Astrocyte (in vitro differentiated cells and primary cell): ENCODE results near the gene MAGI1. TPM values are rescaled to one million over a fixed set of nuclear protein-coding genes. Genes with fewer than 3 reads are reported as not detected.

Experiments
- DNase-seq: peaks from one replicate; pipeline ENCODE4 v3.0.0-alpha.2; 2010; ENCODE audit warnings: low read depth
- FAIRE-seq: peaks from 2 replicates; lab custom pipeline; 2011; peaks lifted over from hg19 to GRCh38; lab: Jason Lieb, UNC
- H2AFZ ChIP-seq: 2 replicates; pipeline ENCODE4 v1.6.0; 2012; ENCODE audit warnings: low read depth, low read length, inconsistent platforms
- H3K27ac ChIP-seq: 2 replicates; pipeline ENCODE4 v1.5.1; 2011; ENCODE audit warnings: low read depth, low read length, inconsistent platforms
- H3K27me3 ChIP-seq: 2 replicates; pipeline ENCODE4 v1.6.0; 2011; ENCODE audit warnings: low read length, inconsistent platforms; ENCODE audit not compliant: insufficient read depth
- H3K36me3 ChIP-seq: 2 replicates; pipeline ENCODE4 v1.5.1; 2011; ENCODE audit warnings: low read length, inconsistent platforms; ENCODE audit not compliant: insufficient read depth
- H3K4me1 ChIP-seq: 2 replicates; pipeline ENCODE4 v1.5.1; 2011; ENCODE audit warnings: low read length, inconsistent platforms; ENCODE audit not compliant: insufficient read depth
- H3K4me2 ChIP-seq: 2 replicates; pipeline ENCODE4 v1.6.0; 2012; ENCODE audit warnings: low read length, inconsistent platforms
- H3K4me3 ChIP-seq: 2 replicates; pipeline ENCODE4 v1.5.1; 2011; ENCODE audit warnings: low read depth, mild to moderate bottlenecking, low read length, inconsistent platforms; ENCODE audit not compliant: insufficient read depth
- H3K79me2 ChIP-seq: 2 replicates; pipeline ENCODE4 v1.6.0; 2012; ENCODE audit warnings: mild to moderate bottlenecking, low read length, inconsistent platforms; ENCODE audit not compliant: insufficient read depth
- H3K9ac ChIP-seq: 2 replicates; pipeline ENCODE4 v1.6.0; 2012; ENCODE audit warnings: mild to moderate bottlenecking, low read length, inconsistent platforms
- H3K9me3 ChIP-seq: 2 replicates; pipeline ENCODE4 v1.5.1; 2012; ENCODE audit warnings: low read depth, mild to moderate bottlenecking, low read length, inconsistent platforms; ENCODE audit not compliant: insufficient read depth
- H4K20me1 ChIP-seq: 2 replicates; pipeline ENCODE4 v1.6.0; 2012; ENCODE audit warnings: low read length, inconsistent platforms; ENCODE audit not compliant: insufficient read depth
- H3K27ac Mint-ChIP-seq: one replicate; pipeline ENCODE4 v1.8.0; 2021; ENCODE audit warnings: mild to moderate bottlenecking, mixed read lengths; ENCODE audit not compliant: unreplicated experiment
- H3K27me3 Mint-ChIP-seq: one replicate; pipeline ENCODE4 v1.8.0; 2021; ENCODE audit warnings: low read depth, mixed read lengths; ENCODE audit not compliant: unreplicated experiment
- H3K36me3 Mint-ChIP-seq: one replicate; pipeline ENCODE4 v1.8.0; 2021; ENCODE audit warnings: low read depth, mixed read lengths; ENCODE audit not compliant: unreplicated experiment
- H3K4me1 Mint-ChIP-seq: one replicate; pipeline ENCODE4 v1.8.0; 2021; ENCODE audit warnings: low read depth, mixed read lengths; ENCODE audit not compliant: unreplicated experiment
- H3K4me3 Mint-ChIP-seq: one replicate; pipeline ENCODE4 v1.8.0; 2021; ENCODE audit warnings: mild to moderate bottlenecking, moderate library complexity, mixed read lengths; ENCODE audit not compliant: unreplicated experiment
- H3K9me3 Mint-ChIP-seq: one replicate; pipeline ENCODE4 v1.8.0; 2021; ENCODE audit warnings: mild to moderate bottlenecking, mixed read lengths; ENCODE audit not compliant: unreplicated experiment
- CTCF ChIP-seq: IDR thresholded peaks from 2 replicates; pipeline ENCODE4 v1.5.1; 2011; ENCODE audit warnings: low read depth, mild to moderate bottlenecking, inconsistent platforms, low read length, moderate library complexity; ENCODE audit not compliant: insufficient read depth
- EZH2 ChIP-seq: IDR thresholded peaks from 2 replicates; pipeline ENCODE4 v1.6.1; 2012; ENCODE audit warnings: mild to moderate bottlenecking, low read length, inconsistent platforms; ENCODE audit not compliant: insufficient read depth
- total RNA-seq: library from RNA; stranded (reverse); gene quantifications from 2 replicates; pipeline ENCODE4 v1.2.1, GENCODE V29; 2021

MAGI1 gene
- total RNA-seq, 1 donor from 2014 or later, result 31.8 TPM

GRCh38 chr3:65952842-65953241 is 85.9 kb downstream of the MAGI1 start:
- Histone ChIP-seq H2AFZ (no peak overlapping the region), H3K9ac (peak overlapping the region; percentile 24), H3K27me3 (no peaks in the 10 kb centered on the region), H3K9me3 (no peaks in the 10 kb centered on the region), H3K4me1 (peaks cover 59% of the 10 kb centered on the region), H4K20me1 (no peaks in the 10 kb centered on the region), H3K4me2 (peak overlapping the region; percentile 69), H3K4me3 (no peak overlapping the region), H3K27ac (peak overlapping the region; percentile 58), H3K36me3 (no peaks in the 10 kb centered on the region), H3K79me2 (peaks cover 10% of the 10 kb centered on the region)
- Mint-ChIP-seq H3K4me1 (peaks cover 49% of the 10 kb centered on the region), H3K27ac (peak overlapping the region; percentile 21), H3K27me3 (no peaks in the 10 kb centered on the region), H3K36me3 (no peaks in the 10 kb centered on the region), H3K9me3 (no peaks in the 10 kb centered on the region), H3K4me3 (no peak overlapping the region)
- DNase-seq (no peak), FAIRE-seq (no peak)
- TF ChIP-seq EZH2, result no peak
- no peak for TF ChIP-seq CTCF

DNA sequence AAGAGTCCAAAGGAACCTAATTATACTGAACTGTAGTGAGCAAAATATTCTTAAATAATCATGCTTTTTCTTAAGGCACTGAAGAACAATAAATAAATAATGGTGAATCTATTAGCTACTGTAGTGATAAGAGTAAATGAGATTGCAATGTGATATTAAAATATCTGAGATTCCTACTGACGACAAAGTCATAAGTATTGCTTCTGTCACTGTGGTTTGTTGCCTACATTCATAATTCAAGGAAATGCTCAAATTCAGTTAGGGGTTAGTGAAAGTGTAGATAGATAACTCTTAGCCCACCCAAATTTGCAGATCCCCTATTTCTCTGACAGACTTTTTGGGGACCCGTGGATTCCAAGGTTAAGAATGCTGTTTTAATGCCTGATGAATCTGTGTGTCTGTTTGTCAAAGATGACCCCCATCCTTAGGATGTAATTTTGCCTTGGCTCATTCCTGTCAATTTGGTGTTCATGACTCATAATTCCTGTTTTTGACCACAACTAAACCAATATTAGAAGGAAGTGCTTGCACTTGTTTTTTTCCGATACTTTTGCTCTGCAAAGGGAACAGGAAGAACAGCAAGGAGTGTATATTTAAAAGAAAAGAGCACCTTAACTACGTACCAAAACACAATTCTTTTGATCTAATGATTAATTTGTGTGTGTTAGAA is 86.7 kb downstream of the MAGI1 start:
- Mint-ChIP-seq H3K4me3 (peak overlapping the region; percentile 65), H3K4me1 (peaks cover 49% of the 10 kb centered on the region), H3K9me3 (no peaks in the 10 kb centered on the region), H3K27me3 (no peaks in the 10 kb centered on the region), H3K36me3 (no peaks in the 10 kb centered on the region), H3K27ac (peak overlapping the region; percentile 21)
- FAIRE-seq (peak; percentile 93), DNase-seq (peak; percentile 63)
- peaks cover 59% of the 10 kb centered on the region for H3K4me1 ChIP-seq
- H3K9ac ChIP-seq, result no peak overlapping the region
- no peaks in the 10 kb centered on the region for H3K27me3 ChIP-seq
- no peak overlapping the region for H2AFZ ChIP-seq
- H3K4me2 ChIP-seq, result peak overlapping the region; percentile 46
- H3K79me2 ChIP-seq, result peaks cover 10% of the 10 kb centered on the region
- H3K4me3 ChIP-seq, result no peak overlapping the region
- H4K20me1 ChIP-seq, result no peaks in the 10 kb centered on the region
- no peaks in the 10 kb centered on the region for H3K9me3 ChIP-seq
- no peaks in the 10 kb centered on the region for H3K36me3 ChIP-seq
- H3K27ac ChIP-seq, result no peak overlapping the region
- no peak for TF ChIP-seq CTCF
- TF ChIP-seq EZH2, result no peak
